Prostate gland (tissue), 2 donors: Measurements from ENCODE around the gene COMMD9.

ENCODE experiments used
- CTCF ChIP-seq, 4 experiments: fragments of 200-600 bp in 2 of 4; fragments of 450-650 bp in 2 of 4; sonication (generic) in 2 of 4; IDR thresholded peaks; 1 replicate in 3 of 4; 2 replicates in 1 of 4; pipeline ENCODE4 v1.5.1; 2016 to 2019; ENCODE audit warnings: antibody characterized with exemption in 4 of 4, mild to moderate bottlenecking in 2 of 4, moderate library complexity in 2 of 4
- POLR2A ChIP-seq: fragments of 450-650 bp; IDR thresholded peaks from one replicate; pipeline ENCODE4 v1.6.1; 2016; ENCODE audit warnings: antibody characterized with exemption, mild to moderate bottlenecking
- POLR2AphosphoS5 ChIP-seq: sonication (generic); formaldehyde crosslinking; IDR thresholded peaks from one replicate; pipeline ENCODE4 v1.6.1; 2017; ENCODE audit warnings: antibody characterized with exemption

- no peak for TF ChIP-seq POLR2AphosphoS5
- no peak for TF ChIP-seq CTCF (IDR thresholded peaks at IDR 0.05)
- no peak for TF ChIP-seq POLR2A
Observed at GRCh38 chr11:36330411-36330810, 41.2 kb upstream of the COMMD9 start.
